Esophagus (tissue), 2 donors: ENCODE results near the gene MRPL55. TPM values are rescaled to one million over a fixed set of nuclear protein-coding genes. Genes with fewer than 3 reads are reported as not detected.
A peak's percentile ranks its signal among the peaks of the same experiment; 100 is the strongest.

Source experiments
- H3K27ac ChIP-seq, 2 donors: one replicate each; pipeline ENCODE4 v1.5.1; 2013; ENCODE audit warnings: low read depth in 2 of 2, mild to moderate bottlenecking in 2 of 2, inconsistent platforms in 1 of 2, low read length in 1 of 2, moderate library complexity in 1 of 2
- H3K27me3 ChIP-seq, 2 donors: one replicate each; pipeline ENCODE4 v1.6.1; 2013; ENCODE audit warnings: low read length in 2 of 2, control low read depth in 1 of 2, mild to moderate bottlenecking in 1 of 2; ENCODE audit not compliant: insufficient read depth in 2 of 2, control insufficient read depth in 1 of 2
- H3K36me3 ChIP-seq, 2 donors: one replicate each; pipeline ENCODE4 v1.6.1; 2013; ENCODE audit warnings: low read length in 1 of 2; ENCODE audit not compliant: control insufficient read depth in 2 of 2, insufficient read depth in 2 of 2
- H3K4me1 ChIP-seq, 2 donors: one replicate each; pipeline ENCODE4 v1.6.1; 2013; ENCODE audit warnings: low read length in 1 of 2; ENCODE audit not compliant: control insufficient read depth in 2 of 2, insufficient read depth in 2 of 2
- H3K4me3 ChIP-seq, 2 donors: one replicate each; pipeline ENCODE4 v1.5.1; 2013; ENCODE audit warnings: low read length in 2 of 2, mild to moderate bottlenecking in 2 of 2, low read depth in 1 of 2, moderate library complexity in 1 of 2
- H3K9me3 ChIP-seq, 2 donors: one replicate each; pipeline ENCODE4 v1.6.1; 2013; ENCODE audit warnings: mild to moderate bottlenecking in 2 of 2, low read depth in 1 of 2, low read length in 1 of 2, moderate library complexity in 1 of 2; ENCODE audit not compliant: control insufficient read depth in 2 of 2, insufficient read depth in 1 of 2
- WGBS, 2 donors: extraction: QIAGEN DNeasy Blood & Tissue Kit; methylation state at CpG; one replicate each; pipeline ENCODE4 v1.1.7; 2013; 5-methylcytosine and 5-hydroxymethylcytosine counted together
- polyA plus RNA-seq, 2 donors: library from polyadenylated mRNA; stranded (reverse); fragments of 200-250 nt; gene quantifications; one replicate each; pipeline ENCODE4 v1.2.3, GENCODE V29; 2013
- donor health status: healthy with polysubstance abuse.
- donor health status: Bipolar disorder and iron deficiency.

Gene MRPL55
- polyA plus RNA-seq, 2 donors: 87.0 to 94.9 TPM

DNA sequence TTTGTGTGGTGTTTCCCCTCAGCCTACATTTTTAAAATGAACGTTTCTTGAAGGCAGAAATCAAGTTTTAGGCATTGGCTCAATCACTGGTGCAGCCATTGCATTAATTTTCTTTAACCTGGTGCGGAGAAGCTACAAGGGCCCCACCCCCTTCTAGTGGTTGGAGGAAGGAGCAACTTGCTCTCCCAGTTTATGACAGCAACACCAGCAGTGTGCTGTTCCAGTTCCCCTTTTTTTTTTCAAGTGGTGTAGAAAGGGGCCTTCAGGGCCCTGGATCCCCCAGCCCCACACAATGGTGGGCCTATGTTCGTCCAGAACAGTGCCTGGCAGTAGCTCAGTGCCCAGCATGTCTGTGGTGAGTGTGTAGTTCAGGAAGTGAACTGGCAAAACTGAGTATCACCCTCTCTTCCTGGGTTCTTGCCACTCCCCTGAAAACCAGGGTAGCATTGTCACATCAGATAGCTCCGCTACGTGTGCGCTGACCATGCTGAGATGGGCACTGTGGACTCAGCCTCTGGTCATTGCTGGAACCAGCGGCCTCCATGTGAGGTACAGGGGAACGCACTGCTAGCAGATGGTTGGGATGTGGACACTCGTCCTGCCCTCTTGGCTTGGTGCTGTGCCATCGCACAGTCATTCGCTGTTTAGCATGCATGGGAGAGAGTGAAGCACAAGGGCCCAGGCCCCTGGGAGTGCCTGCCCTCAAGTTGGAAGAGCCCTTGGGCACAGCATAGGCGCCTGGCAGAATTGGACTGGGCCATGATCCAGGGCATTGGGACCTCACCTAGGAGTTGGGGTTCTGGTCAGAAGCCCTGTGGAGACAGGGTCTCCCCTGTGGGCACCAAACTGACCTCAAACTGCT, 19.3 kb downstream of the MRPL55 start:
- WGBS, 2 donors: 59 to 69% methylated on average over 12 of the region's 12 CpGs
- no peaks in the 10 kb centered on the region for H3K27me3 ChIP-seq
- peaks cover 0 to 8% of the 10 kb centered on the region in 2 donors for H3K36me3 ChIP-seq
- peak overlapping the region; percentile 32 to 83 for H3K27ac ChIP-seq
- peaks cover 3 to 4% of the 10 kb centered on the region in 2 donors for H3K9me3 ChIP-seq
- H3K4me3 ChIP-seq: no peak overlapping the region
- H3K4me1 ChIP-seq: peaks cover 29 to 58% of the 10 kb centered on the region in 2 donors

DNA sequence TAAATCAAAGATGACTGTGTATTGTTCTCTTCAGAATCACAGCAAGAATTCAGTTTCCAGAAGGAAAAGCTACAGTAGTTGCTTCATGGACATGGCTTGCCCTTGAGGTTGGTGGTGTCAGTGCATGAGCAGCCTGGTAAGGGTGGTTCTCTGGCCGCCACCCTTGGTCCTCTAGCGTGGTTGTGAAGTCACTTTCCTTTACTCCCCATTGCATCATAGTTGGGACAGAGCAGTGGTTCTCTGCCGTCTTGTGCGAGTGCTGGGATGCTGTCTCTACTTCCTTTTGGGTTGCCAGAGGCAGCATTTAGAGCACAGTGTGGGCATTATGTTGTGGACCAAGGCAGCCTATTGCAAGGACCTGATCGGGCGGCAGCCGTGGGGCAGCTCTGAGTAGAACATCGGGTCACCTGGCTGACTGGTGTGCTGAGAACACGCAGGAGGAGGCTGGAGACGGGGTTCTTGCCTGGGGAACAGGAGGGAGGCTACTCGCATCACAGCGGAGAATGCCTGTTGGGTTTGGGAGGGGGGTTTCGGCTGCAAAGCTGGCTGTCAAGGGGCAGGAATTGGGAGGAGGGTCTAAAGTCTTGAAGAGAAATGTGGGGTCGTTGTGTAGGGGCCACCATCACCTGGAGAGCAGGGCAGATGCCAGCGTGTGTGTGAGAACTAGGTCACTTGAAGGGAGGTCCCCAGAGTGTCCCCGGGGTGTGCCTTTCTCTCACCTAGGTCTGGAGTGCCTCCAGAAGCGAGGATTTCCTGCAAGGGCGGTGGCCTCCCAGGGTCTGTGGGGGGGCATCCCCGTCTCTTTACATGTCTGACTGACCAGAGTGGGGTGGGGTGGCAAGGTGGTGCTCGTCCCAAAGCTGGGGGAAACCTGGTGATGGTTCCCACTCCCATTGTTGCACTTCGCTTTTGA, 20.3 kb downstream of the MRPL55 start:
- peak overlapping the region; percentile 32 to 81 for H3K27ac ChIP-seq
- peaks cover 26 to 60% of the 10 kb centered on the region in 2 donors for H3K4me1 ChIP-seq
- 64 to 72% methylated on average over 21 of the region's 21 CpGs for WGBS, 2 donors
- no peaks in the 10 kb centered on the region for H3K9me3 ChIP-seq
- H3K36me3 ChIP-seq: peaks cover 0 to 8% of the 10 kb centered on the region in 2 donors
- no peaks in the 10 kb centered on the region for H3K27me3 ChIP-seq
- H3K4me3 ChIP-seq: no peak overlapping the region

DNA sequence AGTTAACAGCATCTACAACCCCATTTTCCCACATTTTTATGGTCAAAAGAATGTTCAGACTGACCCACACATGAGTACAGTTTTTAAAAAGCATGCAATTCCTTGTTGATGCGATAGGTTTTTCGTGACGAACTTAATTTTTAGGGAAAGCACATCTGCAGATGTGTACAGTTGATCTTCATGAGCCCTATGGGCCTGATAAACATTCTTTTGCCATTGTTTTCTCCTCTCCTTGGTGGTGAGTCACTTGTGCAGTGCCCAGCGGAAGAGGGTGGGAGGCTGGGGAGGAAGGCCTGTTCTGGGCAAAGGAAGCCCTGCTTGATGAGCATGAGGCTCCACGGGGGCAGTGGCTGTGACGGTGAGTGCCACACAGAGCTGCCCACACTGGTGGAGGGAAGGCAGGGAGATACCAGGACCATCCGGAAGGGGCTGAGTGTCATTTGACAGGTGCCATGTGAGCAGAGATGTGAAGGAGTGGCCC, 21.3 kb downstream of the MRPL55 start:
- 39 to 41% methylated on average over 7 of the region's 7 CpGs for WGBS, 2 donors
- Histone ChIP-seq H3K27ac (peak overlapping the region; percentile 7 to 85), H3K27me3 (no peaks in the 10 kb centered on the region), H3K4me1 (peaks cover 25 to 56% of the 10 kb centered on the region in 2 donors), H3K9me3 (no peaks in the 10 kb centered on the region), H3K4me3 (no peak overlapping the region), H3K36me3 (peaks cover 0 to 8% of the 10 kb centered on the region in 2 donors)

DNA sequence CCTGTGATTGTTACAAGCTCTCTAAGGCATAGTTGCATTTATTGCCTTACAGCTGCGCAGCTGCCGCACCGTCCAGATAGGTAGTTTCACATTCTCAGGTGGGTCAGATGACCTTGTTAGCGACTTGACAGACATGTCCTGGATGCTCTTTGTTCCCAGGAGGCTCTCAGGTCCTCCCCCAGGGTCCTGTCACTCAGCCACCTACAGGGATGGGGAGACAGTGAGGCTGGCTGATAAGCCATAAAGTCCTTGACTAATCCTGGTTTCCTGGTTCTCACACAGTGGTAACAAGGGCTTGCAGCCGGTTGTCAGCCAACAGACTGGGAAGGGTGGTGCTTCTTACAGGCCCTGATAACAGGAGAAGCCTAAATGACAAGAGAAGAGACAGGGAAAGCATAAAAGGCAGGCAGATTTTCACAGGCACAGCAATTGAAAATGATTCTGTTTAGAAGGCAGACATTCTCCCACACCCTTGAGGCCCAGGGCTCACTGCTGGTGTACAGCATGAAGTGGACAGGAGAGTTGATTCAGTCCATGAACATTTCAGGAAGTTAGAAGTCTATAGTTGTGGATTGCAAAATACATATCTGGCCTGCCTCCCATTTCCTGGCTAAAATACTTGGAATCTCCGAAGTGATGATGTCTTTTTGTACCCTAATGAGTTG, 23.7 kb downstream of the MRPL55 start:
- H3K36me3 ChIP-seq: peaks cover 0 to 5% of the 10 kb centered on the region in 2 donors
- 47 to 48% methylated on average over 6 of the region's 6 CpGs for WGBS, 2 donors
- peak overlapping the region; percentile 51 to 79 for H3K27ac ChIP-seq
- no peaks in the 10 kb centered on the region for H3K9me3 ChIP-seq
- H3K4me1 ChIP-seq: peaks cover 28 to 44% of the 10 kb centered on the region in 2 donors
- no peaks in the 10 kb centered on the region for H3K27me3 ChIP-seq
- H3K4me3 ChIP-seq: peak overlapping the region in 1 of 2 donors; percentile 7

DNA sequence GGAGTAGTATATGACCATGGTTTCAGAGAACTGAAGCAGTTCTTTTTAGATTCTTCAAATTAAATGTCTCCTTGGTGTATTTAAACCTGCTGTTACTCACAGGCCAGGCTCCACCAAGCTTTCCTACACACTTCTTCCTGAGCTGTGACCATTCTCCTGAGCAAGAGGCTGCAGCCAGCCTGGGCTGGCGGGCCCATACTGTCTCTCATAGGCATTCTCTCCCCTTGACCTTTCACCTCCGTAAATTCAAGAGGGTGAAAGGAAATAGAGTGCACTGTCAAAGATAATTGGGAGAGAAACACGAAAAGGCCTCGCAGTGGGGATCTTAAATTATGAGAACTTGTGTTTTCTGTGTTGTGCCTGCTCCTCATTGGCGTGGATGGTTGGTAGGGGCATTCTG, 24.3 kb downstream of the MRPL55 start:
- H3K27ac ChIP-seq: peak overlapping the region; percentile 51 to 59
- H3K27me3 ChIP-seq: no peaks in the 10 kb centered on the region
- H3K36me3 ChIP-seq: peaks cover 0 to 5% of the 10 kb centered on the region in 2 donors
- WGBS, 2 donors: 58 to 63% methylated on average over 5 of the region's 5 CpGs
- no peaks in the 10 kb centered on the region for H3K9me3 ChIP-seq
- H3K4me1 ChIP-seq: peaks cover 22 to 39% of the 10 kb centered on the region in 2 donors
- H3K4me3 ChIP-seq: peak overlapping the region in 1 of 2 donors; percentile 93

DNA sequence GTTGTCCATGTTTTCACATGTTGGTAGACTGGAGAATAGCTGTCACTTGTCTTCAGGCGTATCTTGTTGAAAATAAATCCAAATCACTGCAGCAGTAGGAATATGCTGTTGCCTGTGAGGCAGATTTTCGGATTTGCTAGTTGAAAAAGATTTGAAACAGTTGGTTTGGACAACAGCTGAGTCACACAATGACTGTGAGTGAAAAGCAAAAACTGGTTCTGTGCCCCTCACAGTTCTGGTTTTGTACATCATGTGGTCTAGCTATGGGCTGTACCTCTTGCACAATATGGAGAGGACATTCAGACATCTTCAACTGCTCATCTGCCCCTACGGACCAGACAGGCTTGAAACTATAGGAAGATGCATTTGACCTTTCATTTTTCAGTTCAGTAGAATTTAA, 24.8 kb downstream of the MRPL55 start:
- peak overlapping the region; percentile 96 to 99 for H3K27ac ChIP-seq
- peaks cover 19 to 37% of the 10 kb centered on the region in 2 donors for H3K4me1 ChIP-seq

DNA sequence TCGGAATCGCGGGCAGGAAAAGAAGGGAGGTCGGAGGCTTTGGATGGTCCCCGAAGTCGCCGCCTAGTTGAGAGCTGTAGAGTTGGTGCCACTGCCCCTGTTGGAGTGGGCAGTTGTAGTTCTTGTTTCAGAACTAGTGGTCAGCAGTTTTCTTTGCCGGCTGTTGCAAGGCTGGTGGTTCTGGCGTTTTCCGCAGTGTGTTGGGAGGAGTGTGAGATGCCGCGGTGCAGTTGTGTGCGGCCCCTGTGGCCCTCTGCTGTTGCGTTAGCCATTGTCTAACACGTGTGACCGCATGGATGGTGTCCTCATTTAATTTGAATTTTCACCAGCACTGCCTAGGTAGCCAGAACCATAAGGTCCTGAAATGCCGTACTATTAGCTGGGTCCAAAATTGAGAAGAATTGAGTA, 25.2 kb downstream of the MRPL55 start:
- WGBS, 2 donors: 2 to 4% methylated on average over 17 of the region's 17 CpGs
- Histone ChIP-seq H3K36me3 (peaks cover 0 to 7% of the 10 kb centered on the region in 2 donors), H3K4me1 (peaks cover 16 to 33% of the 10 kb centered on the region in 2 donors), H3K9me3 (no peaks in the 10 kb centered on the region), H3K4me3 (peak overlapping the region; percentile 93 to 99), H3K27ac (peak overlapping the region; percentile 96 to 99), H3K27me3 (no peaks in the 10 kb centered on the region)

More for the DNA sequence above, 24.8 kb downstream of the MRPL55 start:
- Histone ChIP-seq H3K4me3 (peak overlapping the region; percentile 93 to 99), H3K36me3 (peaks cover 0 to 6% of the 10 kb centered on the region in 2 donors), H3K9me3 (no peaks in the 10 kb centered on the region), H3K27me3 (no peaks in the 10 kb centered on the region)
- WGBS, 2 donors: 5% methylated on average over 3 of the region's 3 CpGs

DNA sequence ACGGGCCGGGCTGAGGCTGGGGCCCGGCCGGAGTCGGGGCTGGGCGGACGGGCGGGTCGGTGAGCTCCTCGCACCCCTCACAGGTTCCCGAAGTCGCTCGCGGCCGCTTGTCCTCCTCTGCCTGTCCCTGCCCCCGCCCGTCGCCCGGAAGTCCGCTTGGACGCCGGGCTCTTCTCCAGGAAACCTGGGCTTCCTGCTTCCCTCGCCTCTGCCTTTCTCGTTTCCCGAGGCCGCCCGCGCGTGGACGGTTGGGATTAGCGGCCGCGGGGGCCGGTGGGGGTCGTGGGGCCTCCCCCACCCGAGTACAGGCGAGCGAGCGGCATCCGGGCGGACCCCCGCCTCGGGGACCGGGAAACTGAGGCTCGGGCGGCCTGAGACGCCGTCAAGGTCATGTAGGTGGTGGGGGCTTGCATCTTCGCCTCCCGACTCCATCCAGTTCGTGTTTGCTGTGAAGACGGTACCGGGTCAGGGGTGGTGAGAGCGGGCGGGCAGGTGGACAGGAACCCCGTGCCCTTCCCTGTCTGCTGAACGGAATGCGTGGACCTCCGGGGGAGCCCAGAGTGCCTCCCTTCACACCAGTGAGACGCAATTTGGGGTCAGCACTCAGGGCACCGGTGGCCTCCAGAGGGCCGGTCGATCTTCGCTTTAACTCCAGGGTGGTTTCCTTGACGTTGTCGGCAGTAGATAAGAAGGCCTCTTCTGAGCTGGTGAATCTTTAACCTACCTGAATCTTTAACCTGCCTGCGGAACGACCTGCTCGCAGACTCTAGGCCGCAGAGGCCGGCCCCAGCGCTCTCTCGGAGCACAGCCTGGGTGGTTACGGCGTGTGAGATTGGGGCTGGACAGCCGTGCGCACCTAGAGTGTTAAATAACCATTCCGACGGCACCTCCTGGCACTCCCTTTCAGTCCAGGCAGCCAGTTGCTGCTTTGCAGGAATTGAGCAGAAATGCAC, 25.9 kb downstream of the MRPL55 start:
- 0 to 1% methylated on average over 78 to 79 of the region's 79 CpGs for WGBS, 2 donors
- Histone ChIP-seq H3K27ac (peak overlapping the region; percentile 96 to 99), H3K27me3 (no peaks in the 10 kb centered on the region), H3K4me3 (peak overlapping the region; percentile 93 to 99), H3K9me3 (no peaks in the 10 kb centered on the region), H3K36me3 (peaks cover 0 to 3% of the 10 kb centered on the region in 2 donors), H3K4me1 (peaks cover 11 to 28% of the 10 kb centered on the region in 2 donors)
